ENCODE results near the gene TYW5.

DNA sequence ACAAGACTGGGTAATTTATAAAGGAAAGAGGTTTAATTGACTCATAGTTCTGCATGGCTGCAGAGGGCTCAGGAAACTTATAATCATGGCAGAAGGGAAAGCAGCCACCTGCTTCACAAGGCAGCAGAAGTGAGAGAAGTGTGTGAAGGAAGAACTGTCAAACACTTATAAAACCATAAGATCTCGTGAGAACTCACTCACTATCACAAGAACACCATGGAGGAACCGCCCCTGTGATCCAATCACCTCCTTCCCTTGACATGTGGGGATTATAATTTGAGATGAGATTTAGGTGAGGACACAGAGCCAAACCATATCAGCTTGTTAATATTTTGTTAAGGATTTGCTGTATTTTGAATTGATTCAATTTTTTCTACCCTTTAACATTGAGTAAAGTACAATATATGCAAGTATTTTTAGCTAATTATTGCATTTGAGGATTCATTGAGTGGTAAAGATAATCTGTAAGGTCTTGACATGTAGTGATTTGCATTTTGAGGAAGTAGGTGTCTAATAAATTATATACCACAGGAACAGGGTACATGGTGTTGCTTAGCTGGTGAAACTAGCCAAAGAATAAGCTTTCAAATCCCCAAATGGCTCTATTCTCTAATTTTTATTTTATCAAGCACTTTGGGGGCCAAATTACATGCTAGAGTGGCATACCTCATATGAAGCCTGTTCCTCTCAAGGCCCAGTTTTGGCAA, 48.1 kb downstream of the TYW5 start:
- TF ChIP-seq YY1 (IDR thresholded peaks at IDR 0.05; ENCODE audit: insufficient read depth, insufficient read length) (no peak), SUZ12 (IDR thresholded peaks at IDR 0.05; ENCODE audit: extremely low read depth, insufficient read depth, insufficient read length) (no peak)

Data from NT2/D1 (cell line).